HCT116 (cell line): ENCODE data around the gene MAP3K8. TPM values are rescaled to one million over a fixed set of nuclear protein-coding genes. Genes with fewer than 3 reads are reported as not detected.
A peak's percentile ranks its signal among the peaks of the same experiment; 100 is the strongest.

ENCODE experiments used
- ATAC-seq: fragments of 200-7000 bp; cut with Tn5 transposase; 2 replicates; pipeline ENCODE4 v1.9.1; 2020; ENCODE audit warnings: mild to moderate bottlenecking, moderate library complexity
- BruUV-seq: library from RNA; stranded (reverse); fragments of 400-500 nt; replicated peaks from 2 replicates; lab custom pipeline; 2021; lab: Mats Ljungman, UMichigan
- CTCF ChIA-PET: fragments of 300-600 bp; sonication (Branson Sonifier 250); formaldehyde crosslinking; loops from one replicate; lab custom pipeline; 2021; ENCODE audit warnings: antibody characterized with exemption; lab: Charles Lee
- POLR2A ChIA-PET: fragments of 300-600, 350-600 bp; sonication (Branson Sonifier 250); formaldehyde crosslinking; loops from one replicate; lab custom pipeline; 2021; ENCODE audit warnings: antibody characterized with exemption; lab: Charles Lee
- RAD21 ChIA-PET, 2 experiments: fragments of 300-600 bp; sonication (Branson Sonifier 250); formaldehyde crosslinking; loops; one replicate each; lab custom pipeline; 2023; ENCODE audit warnings: low total read pairs in 2 of 2; ENCODE audit not compliant: uncharacterized antibody in 2 of 2, unreplicated experiment in 2 of 2, low non-redundant PET in 1 of 2; lab: Charles Lee
- DNase-seq: peaks from one replicate; pipeline ENCODE4 v3.0.0-alpha.2; 2010; ENCODE audit warnings: low read depth, low spot score
- H2AFZ ChIP-seq: fragments of 200-600 bp; shearing (Covaris generic), sonication (generic); 2 replicates; pipeline ENCODE4 v1.6.1; 2017; ENCODE audit warnings: low read depth, mixed run types, mixed read lengths, antibody characterized with exemption, low read length; ENCODE audit not compliant: poor library complexity, severe bottlenecking
- H3K27ac ChIP-seq: 2 replicates; pipeline ENCODE4 v1.5.1; 2012; ENCODE audit warnings: low read depth, low read length
- H3K27me3 ChIP-seq: fragments of 200-600 bp; sonication (generic); 2 replicates; pipeline ENCODE4 v1.6.1; 2016; ENCODE audit warnings: mixed run types, low read length, mixed read lengths; ENCODE audit not compliant: insufficient read depth
- H3K36me3 ChIP-seq, 2 experiments: fragments of 200-500 bp in 1 of 2; fragments of 200-600 bp in 1 of 2; sonication (Bioruptor generic) in 1 of 2; sonication (generic) in 1 of 2; 2 replicates each; pipeline versions ENCODE4 v1.5.1 to v1.6.1; 2014 to 2016; ENCODE audit warnings: low read length in 2 of 2, inconsistent platforms in 1 of 2, mixed read lengths in 1 of 2, mixed run types in 1 of 2; ENCODE audit not compliant: insufficient read depth in 2 of 2, control insufficient read depth in 1 of 2
- H3K4me1 ChIP-seq, 2 experiments: fragments of 200-600 bp in 1 of 2; sonication (generic) in 1 of 2; 2 replicates each; pipeline versions ENCODE4 v1.5.1 to v1.6.1; 2012 to 2017; ENCODE audit warnings: low read length in 2 of 2, inconsistent platforms in 1 of 2, mild to moderate bottlenecking in 1 of 2, mixed read lengths in 1 of 2, mixed run types in 1 of 2, moderate library complexity in 1 of 2; ENCODE audit not compliant: insufficient read depth in 2 of 2, control insufficient read depth in 1 of 2
- H3K4me2 ChIP-seq: fragments of 200-600 bp; sonication (generic); 2 replicates; pipeline ENCODE4 v1.6.1; 2017; ENCODE audit warnings: mixed run types, low read length, mixed read lengths
- H3K4me3 ChIP-seq, 2 experiments: fragments of 200-600 bp in 1 of 2; sonication (generic) in 1 of 2; replicated peaks in 1 of 2; 2 replicates each; pipeline ENCODE4 v1.5.1; 2011 to 2016; ENCODE audit warnings: low read length in 2 of 2, control low read depth in 1 of 2, low read depth in 1 of 2, mild to moderate bottlenecking in 1 of 2, mixed read lengths in 1 of 2, mixed run types in 1 of 2
- H3K79me2 ChIP-seq: fragments of 200-600 bp; sonication (generic); 2 replicates; pipeline ENCODE4 v1.6.1; 2017; ENCODE audit warnings: mild to moderate bottlenecking, mixed run types, low read length, moderate library complexity, mixed read lengths; ENCODE audit not compliant: insufficient read depth
- H3K9ac ChIP-seq: fragments of 200-600 bp; sonication (generic); 2 replicates; pipeline ENCODE4 v1.6.1; 2016; ENCODE audit warnings: low read length, mixed read lengths
- H3K9me2 ChIP-seq: fragments of 200-600 bp; sonication (generic), shearing (Covaris generic); 2 replicates; pipeline ENCODE4 v1.6.1; 2017; ENCODE audit warnings: mixed run types, mild to moderate bottlenecking, moderate library complexity; ENCODE audit not compliant: insufficient read depth
- H3K9me3 ChIP-seq, 2 experiments: fragments of 200-500 bp in 1 of 2; fragments of 200-600 bp in 1 of 2; sonication (Bioruptor generic) in 1 of 2; sonication (generic) in 1 of 2; 2 replicates each; pipeline ENCODE4 v1.6.1; 2014 to 2017; ENCODE audit warnings: low read length in 2 of 2, mixed read lengths in 2 of 2, inconsistent platforms in 1 of 2, low read depth in 1 of 2, mild to moderate bottlenecking in 1 of 2, mixed run types in 1 of 2, moderate library complexity in 1 of 2; ENCODE audit not compliant: control insufficient read depth in 1 of 2, insufficient read depth in 1 of 2
- H4K20me1 ChIP-seq: fragments of 200-600 bp; sonication (generic), shearing (Covaris generic); 2 replicates; pipeline ENCODE4 v1.6.1; 2017; ENCODE audit warnings: mixed run types, mild to moderate bottlenecking, moderate library complexity; ENCODE audit not compliant: insufficient read depth
- CBX3 ChIP-seq: IDR thresholded peaks from 2 replicates; pipeline ENCODE4 v1.6.1; 2012; ENCODE audit warnings: low read depth
- EZH2phosphoT487 ChIP-seq: fragments of 200-600 bp; IDR thresholded peaks from 2 replicates; pipeline ENCODE4 v1.6.1; 2018; ENCODE audit warnings: antibody characterized with exemption, borderline replicate concordance
- JUND ChIP-seq: IDR thresholded peaks from 2 replicates; pipeline ENCODE4 v1.6.1; 2012
- RAD21 ChIP-seq: IDR thresholded peaks from 2 replicates; pipeline ENCODE4 v1.6.1; 2012; ENCODE audit warnings: low read depth, mild to moderate bottlenecking
- SIN3A ChIP-seq: IDR thresholded peaks from 2 replicates; pipeline ENCODE4 v1.6.1; 2012; ENCODE audit warnings: low read depth
- SP1 ChIP-seq: IDR thresholded peaks from 2 replicates; pipeline ENCODE4 v1.6.1; 2012; ENCODE audit warnings: low read depth
- SRF ChIP-seq: IDR thresholded peaks from 2 replicates; pipeline ENCODE4 v1.6.1; 2012; ENCODE audit warnings: low read depth
- YY1 ChIP-seq: IDR thresholded peaks from 2 replicates; pipeline ENCODE4 v1.6.1; 2011; ENCODE audit warnings: low read length, low read depth, moderate library complexity, mild to moderate bottlenecking; ENCODE audit not compliant: insufficient replicate concordance; ENCODE audit errors: extremely low read depth
- intact Hi-C: fragments of 100-400 bp; cut with micrococcal nuclease; formaldehyde crosslinking; loops from 2 replicates; pipeline ENCODE4 v1.10.0; 2022
- total RNA-seq: library from RNA; stranded (reverse); gene quantifications from one replicate; pipeline ENCODE4 v1.2.1, GENCODE V29; 2021; ENCODE audit not compliant: unreplicated experiment
- TF ChIP-seq, protein P1 (sequence below): IDR thresholded peaks from 2 replicates; pipeline ENCODE4 v1.6.1; 2012
- TF ChIP-seq, protein P2 (sequence below): IDR thresholded peaks from 2 replicates; pipeline ENCODE4 v1.6.1; 2011; ENCODE audit warnings: mild to moderate bottlenecking, low read length, moderate library complexity; ENCODE audit not compliant: insufficient replicate concordance; ENCODE audit errors: extremely low read depth
- TF ChIP-seq, protein P3 (sequence below): IDR thresholded peaks from 2 replicates; pipeline ENCODE4 v1.6.1; 2012

Gene MAP3K8
- total RNA-seq, 1 experiment from 2014 or later: 4.5 TPM

DNA sequence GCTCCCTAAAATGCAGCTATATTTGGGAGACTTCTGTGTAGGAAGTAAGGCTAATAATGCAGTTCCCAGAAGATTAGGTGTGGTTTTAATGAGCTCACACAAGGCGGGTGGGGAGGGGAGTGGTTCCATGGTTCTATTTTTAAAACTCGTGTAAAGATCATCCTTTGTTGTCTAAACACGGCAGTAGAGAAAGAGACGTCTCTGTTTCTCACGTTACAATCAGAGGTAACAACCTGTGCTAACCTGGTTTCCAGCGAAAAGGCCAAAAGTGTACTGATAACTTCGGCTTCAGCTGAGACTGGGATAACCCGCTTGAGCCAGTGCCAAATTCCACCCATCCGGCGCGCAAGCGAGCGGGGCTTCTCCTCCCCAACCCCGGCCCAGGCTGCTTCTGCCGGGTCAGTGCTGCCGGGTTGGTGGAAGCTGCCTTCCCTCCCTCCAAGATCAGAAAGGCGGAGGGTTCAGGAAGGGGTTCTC, 2.5 kb upstream of the MAP3K8 start:
- 0 out of 2 replicates have a peak overlapping the region, but pooled peaks have one; percentile 3 for H3K27ac ChIP-seq
- RAD21 ChIA-PET: interaction anchor here (0.5 to 0.7 kb wide), 2 partner anchors 32 to 35 kb away, joined by 3 read pairs; no protein-coding TSS in a partner anchor
- H3K79me2 ChIP-seq: no peaks in the 10 kb centered on the region
- no peaks in the 10 kb centered on the region for H3K9me3 ChIP-seq
- H3K4me1 ChIP-seq: peaks cover 19 to 46% of the 10 kb centered on the region in 2 experiments
- DNase-seq: no peak
- no peak for ATAC-seq
- no peaks in the 10 kb centered on the region for H3K9me2 ChIP-seq
- H3K27me3 ChIP-seq: no peaks in the 10 kb centered on the region
- no peaks in the 10 kb centered on the region for H3K36me3 ChIP-seq
- intact Hi-C loops: no loop called here
- H2AFZ ChIP-seq: peak overlapping the region; percentile 95
- no peaks in the 10 kb centered on the region for H4K20me1 ChIP-seq
- peak overlapping the region; percentile 28; the same call in 1 of the 2 replicates for H3K9ac ChIP-seq
- no TSS peak for BruUV-seq
- no peak for TF ChIP-seq YY1
- TF ChIP-seq, protein P1, sequence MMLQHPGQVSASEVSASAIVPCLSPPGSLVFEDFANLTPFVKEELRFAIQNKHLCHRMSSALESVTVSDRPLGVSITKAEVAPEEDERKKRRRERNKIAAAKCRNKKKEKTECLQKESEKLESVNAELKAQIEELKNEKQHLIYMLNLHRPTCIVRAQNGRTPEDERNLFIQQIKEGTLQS: no peak
- TF ChIP-seq RAD21: no peak
- TF ChIP-seq, protein P2, sequence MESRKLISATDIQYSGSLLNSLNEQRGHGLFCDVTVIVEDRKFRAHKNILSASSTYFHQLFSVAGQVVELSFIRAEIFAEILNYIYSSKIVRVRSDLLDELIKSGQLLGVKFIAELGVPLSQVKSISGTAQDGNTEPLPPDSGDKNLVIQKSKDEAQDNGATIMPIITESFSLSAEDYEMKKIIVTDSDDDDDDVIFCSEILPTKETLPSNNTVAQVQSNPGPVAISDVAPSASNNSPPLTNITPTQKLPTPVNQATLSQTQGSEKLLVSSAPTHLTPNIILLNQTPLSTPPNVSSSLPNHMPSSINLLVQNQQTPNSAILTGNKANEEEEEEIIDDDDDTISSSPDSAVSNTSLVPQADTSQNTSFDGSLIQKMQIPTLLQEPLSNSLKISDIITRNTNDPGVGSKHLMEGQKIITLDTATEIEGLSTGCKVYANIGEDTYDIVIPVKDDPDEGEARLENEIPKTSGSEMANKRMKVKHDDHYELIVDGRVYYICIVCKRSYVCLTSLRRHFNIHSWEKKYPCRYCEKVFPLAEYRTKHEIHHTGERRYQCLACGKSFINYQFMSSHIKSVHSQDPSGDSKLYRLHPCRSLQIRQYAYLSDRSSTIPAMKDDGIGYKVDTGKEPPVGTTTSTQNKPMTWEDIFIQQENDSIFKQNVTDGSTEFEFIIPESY: peak; percentile 24
- TF ChIP-seq EZH2phosphoT487: no peak
- TF ChIP-seq, protein P3, sequence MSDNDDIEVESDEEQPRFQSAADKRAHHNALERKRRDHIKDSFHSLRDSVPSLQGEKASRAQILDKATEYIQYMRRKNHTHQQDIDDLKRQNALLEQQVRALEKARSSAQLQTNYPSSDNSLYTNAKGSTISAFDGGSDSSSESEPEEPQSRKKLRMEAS: peak; percentile 22; the same call in 1 of the 2 replicates
- no peak for TF ChIP-seq CBX3
- TF ChIP-seq SRF: no peak
- TF ChIP-seq SIN3A: peak; percentile 31; the same call in 1 of the 2 replicates
- peak; percentile 48; the same call in 1 of the 2 replicates for TF ChIP-seq SP1
- TF ChIP-seq JUND: no peak
- TF ChIP-seq, all 23 proteins: peak for 4
- peak overlapping the region; percentile 98 for H3K4me2 ChIP-seq
- CTCF ChIA-PET: interaction anchor here (1.4 to 1.5 kb wide), 2 partner anchors 18 to 39 kb away, joined by 3 to 6 read pairs; no protein-coding TSS in a partner anchor
- peak overlapping the region; percentile 19 to 37 for H3K4me3 ChIP-seq
- POLR2A ChIA-PET: interaction anchor here (1.1 kb wide), 1 partner anchor 9 kb away, joined by 3 read pairs; no protein-coding TSS in a partner anchor
